NT2/D1 (cell line): ENCODE measurements around the gene HS6ST3.

Experiments
- YY1 ChIP-seq: IDR thresholded peaks from 2 replicates; pipeline ENCODE4 v1.6.1; 2011; ENCODE audit not compliant: insufficient read length, insufficient read depth
- ZNF274 ChIP-seq: IDR thresholded peaks from 2 replicates; pipeline ENCODE4 v1.6.1; 2011; ENCODE audit warnings: mild to moderate bottlenecking, low read depth, low read length

DNA sequence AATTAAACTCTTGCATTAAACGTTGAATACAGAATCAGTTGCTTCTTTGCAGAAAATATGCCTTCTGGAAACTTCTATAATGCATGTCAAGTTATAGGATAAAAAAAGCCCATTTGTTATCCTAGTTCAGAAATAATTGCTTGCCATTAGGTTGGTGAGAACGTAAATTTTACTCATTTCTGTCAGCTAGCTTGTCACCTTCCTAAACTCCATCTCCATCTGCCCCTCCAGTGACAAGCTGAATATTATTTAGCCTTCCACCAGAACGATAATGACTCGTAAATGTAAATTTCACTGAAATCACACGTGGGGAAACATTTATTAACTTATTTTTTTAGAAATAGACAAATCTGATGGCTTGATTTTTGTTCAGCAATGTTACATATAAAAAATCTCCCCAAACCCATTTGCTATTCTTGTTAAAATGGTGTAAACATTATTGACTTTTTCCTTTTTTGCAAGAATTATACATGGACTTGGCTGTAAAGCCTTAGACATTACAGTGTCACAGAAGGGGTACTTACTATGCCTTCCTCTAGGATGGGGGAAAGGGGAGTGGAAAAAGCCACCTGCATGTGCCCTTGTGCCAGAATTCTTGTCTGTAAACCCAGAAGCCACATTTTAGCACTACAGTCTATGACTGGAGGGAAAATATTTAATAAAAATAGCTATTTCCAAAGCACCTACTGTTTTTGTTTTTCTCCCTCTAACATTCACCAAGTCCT is 577.5 kb downstream of the HS6ST3 start:
- TF ChIP-seq YY1 (no peak), ZNF274 (no peak)
